OCI-LY3 (cell line): ENCODE data around the gene PXK.

Experiments used
- CTCF ChIP-seq: fragments of 200-600, 300-600 bp; sonication (generic); IDR thresholded peaks from 2 replicates; pipeline ENCODE4 v1.5.1; 2014; ENCODE audit warnings: antibody characterized with exemption, low read length, low read depth
- EZH2phosphoT487 ChIP-seq: fragments of 200-600 bp; shearing (Covaris generic); IDR thresholded peaks from 2 replicates; pipeline ENCODE4 v1.6.1; 2018; ENCODE audit warnings: antibody characterized with exemption, mixed run types, low read depth

- TF ChIP-seq CTCF (no peak), EZH2phosphoT487 (no peak)
These were observed 8.7 kb downstream of the PXK start for GRCh38 chr3:58341376-58341775.
